Measurements from ENCODE around the gene TEAD2.
"Not testable (repeated sequence)": the region's sequence is repeated elsewhere in the genome, so short reads cannot be mapped to it uniquely, and the experiment has no call there.

The TEAD2 gene

DNA sequence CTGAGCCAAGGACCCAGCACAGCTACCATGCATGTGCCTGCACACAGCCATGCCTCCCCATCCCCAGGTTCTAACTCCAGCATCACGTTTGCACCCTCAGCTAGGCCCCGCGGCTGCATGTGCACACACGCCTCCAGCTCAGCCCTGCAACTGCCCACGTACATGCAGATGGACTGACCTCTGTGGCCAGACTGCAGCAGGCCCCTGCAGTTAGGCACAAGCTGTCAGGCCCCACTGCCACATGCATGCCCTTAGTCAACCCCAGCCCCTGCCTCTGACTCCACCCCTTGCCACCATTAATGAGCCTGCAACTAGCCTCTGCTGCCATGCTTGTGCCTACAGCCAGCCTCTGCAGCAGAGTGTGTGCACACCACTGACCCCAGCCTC, 60.4 kb downstream of the TEAD2 start:
- H3K36me3 ChIP-seq (ENCODE audit: insufficient read depth, low read length) = peaks cover 4% of the 10 kb centered on the region; the same call in 1 of the 2 replicates

GRCh38 chr19:49301165-49301865, 60.9 kb downstream of the TEAD2 start:
- H3K36me3 ChIP-seq (ENCODE audit: insufficient read depth, low read length) = peaks cover 4% of the 10 kb centered on the region; the same call in 1 of the 2 replicates
- no peaks in the 10 kb centered on the region for H3K9me2 ChIP-seq (ENCODE audit: low read depth, low read length)
- no peak overlapping the region for H2AFZ ChIP-seq (ENCODE audit: low read length)
- H3K4me1 ChIP-seq (ENCODE audit: insufficient read depth, low read length, severe bottlenecking) = peaks cover 4% of the 10 kb centered on the region
- no peaks in the 10 kb centered on the region for H3K9me3 ChIP-seq (ENCODE audit: low read length)
- no peak overlapping the region for H3K9ac ChIP-seq (ENCODE audit: low read length)
- 0 out of 2 replicates have a peak, but pooled peaks cover 2% of the 10 kb centered on the region for H3F3A ChIP-seq (ENCODE audit: insufficient read depth, low read length)
- H4K20me1 ChIP-seq (ENCODE audit: insufficient read depth, low read length) = no peaks in the 10 kb centered on the region
- H3K27me3 ChIP-seq (ENCODE audit: insufficient read depth, low read length) = no peaks in the 10 kb centered on the region
- no peak overlapping the region for H3K4me3 ChIP-seq (ENCODE audit: low read depth, low read length, poor library complexity, severe bottlenecking)
- no peaks in the 10 kb centered on the region for H3K79me2 ChIP-seq (ENCODE audit: insufficient read depth, low read length)
- peak overlapping the region; percentile 58 for H3K4me2 ChIP-seq (ENCODE audit: low read length)
- TF ChIP-seq, protein P1, sequence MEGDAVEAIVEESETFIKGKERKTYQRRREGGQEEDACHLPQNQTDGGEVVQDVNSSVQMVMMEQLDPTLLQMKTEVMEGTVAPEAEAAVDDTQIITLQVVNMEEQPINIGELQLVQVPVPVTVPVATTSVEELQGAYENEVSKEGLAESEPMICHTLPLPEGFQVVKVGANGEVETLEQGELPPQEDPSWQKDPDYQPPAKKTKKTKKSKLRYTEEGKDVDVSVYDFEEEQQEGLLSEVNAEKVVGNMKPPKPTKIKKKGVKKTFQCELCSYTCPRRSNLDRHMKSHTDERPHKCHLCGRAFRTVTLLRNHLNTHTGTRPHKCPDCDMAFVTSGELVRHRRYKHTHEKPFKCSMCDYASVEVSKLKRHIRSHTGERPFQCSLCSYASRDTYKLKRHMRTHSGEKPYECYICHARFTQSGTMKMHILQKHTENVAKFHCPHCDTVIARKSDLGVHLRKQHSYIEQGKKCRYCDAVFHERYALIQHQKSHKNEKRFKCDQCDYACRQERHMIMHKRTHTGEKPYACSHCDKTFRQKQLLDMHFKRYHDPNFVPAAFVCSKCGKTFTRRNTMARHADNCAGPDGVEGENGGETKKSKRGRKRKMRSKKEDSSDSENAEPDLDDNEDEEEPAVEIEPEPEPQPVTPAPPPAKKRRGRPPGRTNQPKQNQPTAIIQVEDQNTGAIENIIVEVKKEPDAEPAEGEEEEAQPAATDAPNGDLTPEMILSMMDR (IDR thresholded peaks at IDR 0.05; ENCODE audit: low read length) = peak; percentile 92
- TF ChIP-seq EZH2 (IDR thresholded peaks at IDR 0.05; ENCODE audit: borderline replicate concordance, low read length) = no peak
- no peak overlapping the region for H3K27ac ChIP-seq (ENCODE audit: low read depth, low read length, poor library complexity, severe bottlenecking)

More for the DNA sequence above, 60.4 kb downstream of the TEAD2 start:
- H3K9ac ChIP-seq (ENCODE audit: low read length) = no peak overlapping the region
- H2AFZ ChIP-seq (ENCODE audit: low read length) = no peak overlapping the region
- no peaks in the 10 kb centered on the region for H3K79me2 ChIP-seq (ENCODE audit: insufficient read depth, low read length)
- no peak overlapping the region for H3K4me3 ChIP-seq (ENCODE audit: low read depth, low read length, poor library complexity, severe bottlenecking)
- H3F3A ChIP-seq (ENCODE audit: insufficient read depth, low read length) = 0 out of 2 replicates have a peak, but pooled peaks cover 2% of the 10 kb centered on the region
- H3K27ac ChIP-seq (ENCODE audit: low read depth, low read length, poor library complexity, severe bottlenecking) = no peak overlapping the region
- no peaks in the 10 kb centered on the region for H4K20me1 ChIP-seq (ENCODE audit: insufficient read depth, low read length)
- H3K4me1 ChIP-seq (ENCODE audit: insufficient read depth, low read length, severe bottlenecking) = peaks cover 6% of the 10 kb centered on the region
- H3K4me2 ChIP-seq (ENCODE audit: low read length) = no peak overlapping the region
- H3K9me3 ChIP-seq (ENCODE audit: low read length) = no peaks in the 10 kb centered on the region
- TF ChIP-seq EZH2 (IDR thresholded peaks at IDR 0.05; ENCODE audit: borderline replicate concordance, low read length) = no peak
- TF ChIP-seq, protein P1 (IDR thresholded peaks at IDR 0.05; ENCODE audit: low read length) = no peak
- H3K27me3 ChIP-seq (ENCODE audit: insufficient read depth, low read length) = no peaks in the 10 kb centered on the region
- H3K9me2 ChIP-seq (ENCODE audit: low read depth, low read length) = no peaks in the 10 kb centered on the region

GRCh38 chr19:49298653-49299052, 63.6 kb downstream of the TEAD2 start:
- not testable (repeated sequence) for H3K4me3 ChIP-seq (ENCODE audit: low read depth, low read length, poor library complexity, severe bottlenecking); H2AFZ ChIP-seq (ENCODE audit: low read length); H3K27ac ChIP-seq (ENCODE audit: low read depth, low read length, poor library complexity, severe bottlenecking); H3K9me2 ChIP-seq (ENCODE audit: low read depth, low read length); H3K4me2 ChIP-seq (ENCODE audit: low read length); H3K36me3 ChIP-seq (ENCODE audit: insufficient read depth, low read length); H3K27me3 ChIP-seq (ENCODE audit: insufficient read depth, low read length); H3K79me2 ChIP-seq (ENCODE audit: insufficient read depth, low read length); H3K9me3 ChIP-seq (ENCODE audit: low read length); H3F3A ChIP-seq (ENCODE audit: insufficient read depth, low read length); H3K4me1 ChIP-seq (ENCODE audit: insufficient read depth, low read length, severe bottlenecking); H3K9ac ChIP-seq (ENCODE audit: low read length); H4K20me1 ChIP-seq (ENCODE audit: insufficient read depth, low read length)

- no peaks in the 10 kb centered on the region for H3K9me2 ChIP-seq (ENCODE audit: low read depth, low read length)
- H3K27me3 ChIP-seq (ENCODE audit: insufficient read depth, low read length) = no peaks in the 10 kb centered on the region
- H2AFZ ChIP-seq (ENCODE audit: low read length) = no peak overlapping the region
- no peaks in the 10 kb centered on the region for H3K79me2 ChIP-seq (ENCODE audit: insufficient read depth, low read length)
- no peaks in the 10 kb centered on the region for H3K9me3 ChIP-seq (ENCODE audit: low read length)
- H3K9ac ChIP-seq (ENCODE audit: low read length) = no peak overlapping the region
- H3K36me3 ChIP-seq (ENCODE audit: insufficient read depth, low read length) = no peaks in the 10 kb centered on the region; the same call in 1 of the 2 replicates
- H4K20me1 ChIP-seq (ENCODE audit: insufficient read depth, low read length) = no peaks in the 10 kb centered on the region
- peaks cover 4% of the 10 kb centered on the region for H3K4me1 ChIP-seq (ENCODE audit: insufficient read depth, low read length, severe bottlenecking)
- H3F3A ChIP-seq (ENCODE audit: insufficient read depth, low read length) = 0 out of 2 replicates have a peak, but pooled peaks cover 2% of the 10 kb centered on the region
- no peak overlapping the region for H3K4me2 ChIP-seq (ENCODE audit: low read length)
- TF ChIP-seq, protein P1 (IDR thresholded peaks at IDR 0.05; ENCODE audit: low read length) = no peak
- TF ChIP-seq EZH2 (IDR thresholded peaks at IDR 0.05; ENCODE audit: borderline replicate concordance, low read length) = no peak
- H3K27ac ChIP-seq (ENCODE audit: low read depth, low read length, poor library complexity, severe bottlenecking) = no peak overlapping the region
- H3K4me3 ChIP-seq (ENCODE audit: low read depth, low read length, poor library complexity, severe bottlenecking) = no peak overlapping the region
These were observed 64.8 kb downstream of the TEAD2 start for GRCh38 chr19:49297403-49297802.
